HG02970 (cell line): Measurements from ENCODE around the gene MYH13.

ENCODE experiments used
- ATAC-seq: cut with Tn5 transposase; IDR thresholded peaks from one replicate; pipeline ENCODE4 v1.9.1; 2021; ENCODE audit warnings: mild to moderate bottlenecking, moderate library complexity, moderate number of reproducible peaks; ENCODE audit not compliant: unreplicated experiment, low FRiP score

MYH13 gene

DNA sequence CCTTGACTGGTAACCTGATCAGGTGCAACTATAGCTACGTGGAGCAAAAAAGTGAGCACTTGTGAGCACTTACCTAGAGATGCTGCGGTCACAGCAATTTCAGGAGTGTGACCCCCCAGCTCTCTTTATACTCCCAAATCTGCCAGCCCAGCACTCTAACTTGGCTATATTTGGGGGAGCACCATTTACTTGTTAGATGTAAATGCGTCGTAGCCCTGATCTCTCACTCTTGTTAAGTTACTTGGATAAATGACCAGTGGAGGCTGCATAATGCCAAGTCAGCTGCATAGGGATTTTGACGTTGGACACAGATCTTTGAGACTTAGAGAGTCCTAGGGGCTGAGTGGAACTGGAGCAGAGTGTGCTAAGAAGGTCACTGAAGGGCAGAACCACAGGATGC is at the start of gene MYH13:
Gene MYH13, minus strand, starts transcription at position 101 of the 400 bp plus-strand sequence. CDS start 8,476 bp downstream, outside the sequence.
- no peak for ATAC-seq

DNA sequence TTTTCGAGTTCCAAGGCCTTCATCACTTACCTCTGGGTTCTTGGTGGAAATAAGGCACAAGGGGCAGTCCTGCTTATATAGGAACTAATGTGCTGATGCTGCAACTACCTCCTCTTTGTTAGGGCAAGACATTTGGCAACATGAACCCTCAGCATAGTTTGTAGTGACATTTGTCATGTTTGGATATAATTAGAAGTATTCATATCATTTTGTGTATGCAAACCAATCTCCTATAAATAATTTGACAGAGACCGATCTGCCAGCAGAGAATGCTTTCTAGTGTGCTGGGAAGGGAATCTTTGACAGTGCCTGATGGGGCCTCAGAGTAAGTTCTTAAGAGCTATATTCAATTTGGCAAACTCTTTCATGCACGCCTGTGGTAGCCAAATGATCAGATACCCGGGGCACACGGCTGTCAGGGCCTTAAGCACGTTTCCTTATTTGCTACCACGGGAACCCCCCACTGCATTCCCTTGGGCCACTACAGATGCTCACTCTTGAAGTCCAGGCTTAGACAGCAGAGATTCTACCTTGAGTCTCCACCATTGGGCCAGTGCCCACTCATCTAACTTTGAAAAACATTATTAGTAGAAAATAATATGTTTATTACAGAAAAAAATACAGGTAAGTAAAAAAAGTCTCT is 49.2 kb upstream of the MYH13 start, which contains the start of gene MYH8:
Gene MYH8, minus strand, starts transcription at position 51 of the 643 bp plus-strand sequence. CDS start 1,723 bp downstream, outside the sequence.
- ATAC-seq, result no peak

DNA sequence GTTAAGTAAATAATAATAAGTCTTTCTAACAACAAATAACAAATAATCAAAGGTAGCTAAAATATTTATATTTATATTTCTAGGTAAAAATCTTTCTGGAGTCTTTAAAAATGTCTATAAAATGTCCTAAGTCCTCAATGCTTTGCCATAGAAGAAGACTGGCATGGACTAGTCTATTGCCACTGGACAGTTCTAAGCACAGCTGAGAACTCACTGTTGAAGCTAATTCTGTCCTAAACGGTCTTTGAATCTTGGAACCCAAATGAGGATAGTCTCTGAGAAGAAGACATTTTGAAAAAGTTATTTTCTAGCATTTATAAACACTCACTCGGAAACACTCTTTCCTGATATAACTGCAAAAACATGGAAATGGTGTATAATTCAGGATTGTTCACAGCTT is 48.4 kb upstream of the MYH13 start:
- ATAC-seq, result no peak

DNA sequence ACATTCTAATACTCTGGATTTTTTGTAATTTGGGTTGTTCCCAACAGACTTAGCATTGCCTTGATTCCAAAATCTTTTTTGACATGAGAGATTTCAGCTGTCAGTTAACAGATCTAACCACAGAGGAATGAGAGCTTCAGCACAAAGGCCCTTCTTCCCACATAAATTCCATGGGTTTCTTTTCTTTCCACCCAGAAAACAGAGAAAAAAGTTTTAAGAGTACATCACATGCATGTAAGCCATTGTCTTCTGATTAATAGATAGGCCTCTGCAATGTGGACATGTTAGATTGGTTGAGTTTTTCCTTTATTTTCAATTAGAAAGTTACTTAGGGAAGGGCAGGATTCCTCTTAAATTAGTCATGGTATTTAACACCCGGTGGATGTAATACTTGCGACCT is 48.0 kb upstream of the MYH13 start:
- no peak for ATAC-seq

DNA sequence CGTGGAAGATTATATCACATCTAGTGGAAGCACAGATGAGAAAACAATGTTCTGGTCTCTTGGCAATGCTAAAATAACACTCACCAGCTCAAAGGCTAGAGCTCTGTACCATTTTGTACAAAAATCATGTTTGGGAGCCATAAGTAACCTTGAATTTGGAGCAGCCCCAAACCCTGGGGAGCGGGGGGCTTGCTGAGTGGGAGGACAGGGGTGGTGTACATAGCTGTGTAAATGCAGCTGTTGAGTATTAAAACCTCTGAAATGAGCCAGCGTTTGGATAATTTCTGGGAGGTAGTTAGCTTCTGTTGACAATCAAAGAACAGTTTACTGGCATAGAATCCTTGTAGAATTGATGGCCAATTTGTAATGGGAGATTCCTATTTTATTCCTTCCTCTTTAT is 44.6 kb upstream of the MYH13 start:
- no peak for ATAC-seq

DNA sequence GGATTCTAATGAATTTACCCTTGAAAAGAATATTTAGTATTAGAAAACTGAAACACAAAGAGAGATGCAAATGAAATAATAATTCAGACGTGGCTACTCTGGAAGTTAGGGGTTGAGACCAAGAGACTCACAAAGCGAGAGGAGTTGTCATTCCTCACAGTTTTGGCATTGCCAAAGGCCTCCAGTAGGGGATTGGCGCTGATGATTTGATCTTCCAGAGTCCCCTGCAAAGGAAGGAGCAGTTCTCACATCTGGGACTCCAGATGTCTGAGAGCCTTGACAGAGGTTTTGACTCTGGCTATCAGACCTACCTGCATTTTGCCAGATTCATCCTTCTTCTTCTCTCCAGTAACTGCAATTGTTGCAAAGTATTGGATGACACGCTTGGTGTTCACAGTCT is 42.4 kb upstream of the MYH13 start:
- no peak for ATAC-seq

DNA sequence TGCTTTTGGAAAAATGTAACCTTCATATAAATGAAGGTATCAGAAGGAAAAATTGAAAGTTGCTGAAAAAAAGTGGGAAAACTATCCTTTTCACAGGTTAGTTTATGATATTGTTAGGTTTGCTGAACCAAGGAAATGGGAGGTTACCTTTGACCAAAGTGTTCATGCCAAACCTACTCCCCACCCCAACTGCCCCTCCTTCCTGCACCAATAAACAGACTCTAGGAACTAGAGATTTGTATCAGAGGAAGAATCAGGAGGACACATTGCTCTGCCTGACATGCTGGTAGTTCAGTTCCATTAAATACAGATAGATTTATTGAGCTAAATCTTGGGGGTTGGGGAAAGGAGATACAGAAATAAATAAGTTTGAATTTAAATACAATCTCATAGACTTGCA is 30.8 kb upstream of the MYH13 start:
- ATAC-seq, result no peak

DNA sequence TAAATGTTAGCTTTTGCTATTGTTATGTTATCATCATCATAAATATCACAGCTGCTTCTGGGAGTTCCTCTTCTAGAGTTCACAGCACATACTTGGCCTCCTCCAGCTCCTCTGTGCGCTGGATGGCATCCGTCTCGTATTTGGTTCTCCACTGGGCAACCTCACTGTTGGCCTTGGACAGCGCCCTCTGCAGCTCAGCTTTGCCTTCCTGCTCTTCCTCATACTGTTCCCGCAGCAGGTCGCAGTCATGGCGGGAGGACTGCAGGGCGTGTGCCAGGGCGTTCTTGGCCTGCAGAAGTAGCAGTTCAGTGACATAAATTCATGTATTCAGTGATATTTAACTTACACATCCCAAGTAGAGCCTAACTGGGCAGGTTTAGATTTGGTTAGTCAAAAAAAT is 25.5 kb upstream of the MYH13 start:
- no peak for ATAC-seq

DNA sequence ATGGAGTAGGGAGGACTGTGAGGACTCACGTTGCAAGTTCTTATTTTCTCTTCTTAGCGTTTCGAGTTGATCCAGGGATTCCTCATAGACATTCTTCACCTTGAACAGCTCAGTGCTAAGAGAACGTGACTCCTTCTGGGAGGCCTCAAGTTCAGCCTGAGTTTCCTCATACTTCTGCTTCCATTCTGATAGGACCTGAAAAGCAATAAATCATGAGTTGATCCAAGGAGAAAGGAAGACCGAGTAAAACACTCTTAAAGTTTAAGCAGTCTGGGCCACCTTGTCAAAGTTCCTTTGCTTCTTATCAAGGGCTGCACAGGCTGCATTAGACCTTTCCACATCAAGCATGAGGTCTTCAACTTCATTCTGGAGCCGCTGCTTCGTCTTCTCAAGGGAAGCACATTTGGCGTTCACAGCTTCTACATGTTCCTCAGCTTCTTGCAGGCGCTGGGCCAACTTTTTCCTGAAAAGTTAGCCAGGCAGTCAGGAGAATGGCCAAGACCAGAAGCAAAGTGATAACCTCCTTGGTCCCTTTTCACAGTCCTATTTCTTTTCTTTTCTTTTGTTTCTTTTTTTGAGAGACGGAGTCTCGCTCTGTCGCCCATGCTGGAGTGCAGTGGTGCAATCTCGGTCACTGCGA is 23.8 kb upstream of the MYH13 start:
- no peak for ATAC-seq

DNA sequence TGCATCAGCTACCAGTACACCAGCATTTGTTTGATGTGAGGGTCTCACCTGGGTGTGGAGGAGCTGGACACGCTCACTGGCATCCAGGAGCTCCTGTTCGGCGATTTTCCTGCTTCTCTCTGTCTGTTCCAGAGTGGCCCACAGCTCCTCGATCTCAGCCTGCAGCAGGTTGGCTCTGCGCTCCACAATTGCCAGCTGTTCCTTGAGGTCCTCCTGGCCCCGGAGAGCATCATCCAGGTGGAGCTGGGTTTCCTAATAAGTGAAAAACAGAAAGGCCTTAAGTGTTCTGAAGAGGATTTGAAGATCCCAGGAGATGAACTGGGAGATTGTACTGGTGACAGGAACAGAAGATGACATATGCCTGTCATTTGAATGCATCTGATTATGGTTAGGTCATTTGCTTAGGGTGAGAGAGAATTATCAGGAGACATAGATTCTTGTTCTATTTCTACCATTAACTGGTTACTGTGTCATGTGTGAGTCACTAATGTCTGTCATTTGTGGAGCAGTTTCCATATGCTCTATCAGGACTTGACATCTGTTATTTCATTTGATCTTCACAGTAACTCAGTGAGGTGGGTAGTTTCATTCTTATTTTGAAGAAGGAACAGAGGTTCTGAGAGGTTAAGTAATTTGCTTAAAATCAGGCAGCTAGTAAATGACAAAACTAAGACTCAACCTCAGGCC is 21.5 kb upstream of the MYH13 start:
- ATAC-seq, result no peak

DNA sequence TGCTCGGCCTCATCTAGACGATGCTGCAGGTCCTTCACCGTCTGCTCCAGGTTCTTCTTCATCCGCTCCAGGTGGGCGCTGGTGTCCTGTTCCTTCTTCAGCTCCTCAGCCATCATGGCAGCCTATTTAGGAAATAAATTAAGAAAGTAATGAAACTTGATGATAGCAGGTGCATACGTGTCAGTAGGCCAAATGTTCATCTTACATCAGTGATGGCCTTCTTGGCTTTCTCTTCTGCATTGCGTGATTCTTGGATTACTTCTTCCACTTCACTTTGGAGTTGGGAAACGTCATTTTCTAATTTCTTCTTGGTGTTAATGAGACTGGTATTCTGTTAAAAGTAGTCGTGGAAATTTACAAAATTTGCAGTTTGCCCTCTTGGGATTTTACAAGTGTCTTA is 20.1 kb upstream of the MYH13 start:
- ATAC-seq, result no peak

DNA sequence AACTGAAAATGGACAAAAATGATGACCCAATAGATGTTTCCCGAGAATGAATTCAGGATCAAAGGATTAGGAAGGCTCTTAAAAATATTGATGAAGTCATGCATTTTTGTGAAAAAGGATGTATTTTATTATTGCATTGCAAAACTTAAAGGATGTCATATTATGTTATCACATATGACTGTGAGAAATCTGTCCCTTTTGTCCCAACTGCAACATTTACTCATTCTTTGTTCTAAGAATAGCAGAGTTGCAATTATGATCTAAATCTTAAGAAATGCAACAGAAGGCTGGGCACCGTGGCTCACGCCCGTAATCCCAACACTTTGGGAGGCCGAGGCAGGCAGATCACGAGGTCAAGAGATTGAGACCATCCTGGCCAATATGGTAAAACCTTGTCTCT is 13.1 kb upstream of the MYH13 start:
- no peak for ATAC-seq

DNA sequence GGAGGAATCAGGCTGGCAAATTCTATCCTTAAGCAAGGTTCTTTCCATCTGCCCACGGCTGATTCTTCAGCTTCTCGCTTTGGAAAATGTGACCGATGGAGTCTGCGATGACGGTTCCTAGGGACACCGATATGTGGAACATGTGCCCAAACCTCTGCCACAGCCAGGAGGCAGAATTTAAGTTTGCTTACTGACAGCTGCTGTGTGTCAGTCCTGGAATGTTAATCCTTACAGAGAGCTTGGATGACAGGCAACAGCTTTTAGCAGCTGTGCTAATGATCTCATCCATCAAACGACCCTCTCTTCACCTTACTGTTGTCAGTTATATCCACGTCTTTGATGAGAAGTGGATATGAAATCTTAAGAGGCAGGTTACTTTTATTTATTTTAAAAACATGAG is 11.4 kb upstream of the MYH13 start:
- no peak for ATAC-seq

DNA sequence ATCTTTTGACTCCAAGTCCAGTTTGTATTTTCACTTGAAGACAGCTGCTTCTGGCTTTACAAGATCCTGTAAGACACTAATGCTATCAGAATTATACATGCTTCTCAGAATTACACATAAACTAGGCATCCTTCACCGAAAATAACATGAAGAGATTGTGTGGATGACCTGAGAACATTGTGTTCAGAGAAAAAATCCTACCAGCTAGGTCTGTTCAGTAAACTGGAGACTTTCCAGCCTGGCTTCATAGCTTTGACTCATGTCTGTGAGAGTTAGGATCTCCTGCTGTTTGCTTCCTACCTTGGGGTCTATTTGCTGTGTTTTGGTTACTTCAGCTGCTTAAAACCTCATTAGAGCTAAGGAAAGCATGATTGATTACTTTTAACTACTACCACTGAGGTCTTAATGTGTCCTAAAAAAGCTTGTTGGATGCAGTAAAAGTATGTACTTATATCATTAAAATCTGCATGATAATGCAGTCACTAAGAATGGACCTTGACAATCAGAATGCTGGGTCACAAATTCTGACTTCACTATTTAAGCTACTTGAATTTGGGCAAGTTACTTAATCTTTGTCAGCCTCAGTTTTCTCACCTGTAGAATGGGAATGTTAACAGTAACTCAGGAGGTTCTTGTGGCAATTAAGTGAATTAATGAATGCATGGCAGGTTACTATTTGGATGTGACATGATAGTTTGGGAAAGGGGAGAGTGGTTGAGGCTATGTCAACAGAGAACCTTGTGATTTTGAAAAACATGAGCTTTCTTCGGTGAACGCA is 8.0 kb upstream of the MYH13 start:
- ATAC-seq, result no peak

DNA sequence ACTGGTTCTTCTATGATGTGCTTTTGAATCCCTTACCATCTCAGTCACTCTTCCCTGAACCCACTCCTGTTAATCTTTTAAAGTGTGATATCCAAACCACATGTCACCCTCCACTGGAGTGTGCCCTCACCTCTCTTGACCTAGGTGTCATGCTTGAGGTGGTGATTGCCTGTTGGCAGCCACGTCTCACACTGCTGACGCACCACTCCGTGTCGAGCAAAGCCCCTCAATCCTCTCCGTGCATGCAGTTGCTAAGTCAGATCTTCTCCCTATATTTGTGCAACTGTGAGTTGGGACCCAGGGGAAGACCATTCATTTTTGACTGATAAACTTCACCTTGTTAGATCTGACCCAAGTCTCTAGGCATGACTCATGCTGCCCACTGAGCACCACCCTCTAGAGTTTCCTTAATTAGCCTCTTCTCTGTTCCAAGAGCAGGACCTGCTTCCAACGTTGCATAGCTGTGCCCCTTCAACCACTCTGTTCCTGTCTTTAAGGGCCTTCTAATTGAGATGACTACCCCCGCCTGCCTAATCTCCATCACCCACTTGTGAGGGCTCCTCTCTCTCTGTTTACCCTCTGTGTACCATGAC is 2.7 kb downstream of the MYH13 start:
- no peak for ATAC-seq

DNA sequence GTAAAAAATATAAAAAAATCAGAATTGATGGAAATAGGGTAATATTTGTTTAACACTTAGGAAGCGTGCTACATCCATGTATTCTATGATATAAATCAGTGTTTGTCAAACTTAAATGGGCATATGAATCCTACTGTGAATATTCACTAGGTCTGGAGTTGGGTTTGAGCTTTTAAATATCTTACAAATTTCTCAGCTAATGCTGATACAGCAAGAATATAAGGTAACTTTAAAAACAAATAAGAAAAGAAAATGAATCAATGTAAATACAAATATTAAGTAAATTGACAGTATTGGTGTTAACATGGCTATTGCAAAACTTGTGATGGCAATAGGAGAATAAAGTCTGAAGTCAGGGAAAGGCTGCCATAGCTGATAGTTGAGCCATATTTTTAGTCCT is 3.6 kb downstream of the MYH13 start:
- no peak for ATAC-seq

DNA sequence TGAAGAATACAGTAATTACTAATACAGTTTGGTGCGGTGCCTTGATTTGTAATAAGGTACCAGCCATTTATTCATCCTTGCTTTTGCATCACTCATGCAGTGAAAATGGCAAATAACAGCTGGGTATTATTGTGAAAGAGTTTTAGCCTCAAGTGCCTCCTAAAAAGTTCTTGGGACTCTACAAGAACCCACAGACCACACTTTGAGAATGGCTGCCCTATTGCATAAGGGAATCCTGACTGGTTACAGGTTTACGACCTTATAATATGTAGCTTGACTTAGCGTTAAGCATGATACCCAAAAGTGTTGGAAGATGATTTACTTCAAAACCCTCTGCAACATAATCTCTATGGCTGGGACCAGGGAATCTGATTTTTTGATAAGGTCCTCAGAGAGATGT is 4.2 kb downstream of the MYH13 start:
- ATAC-seq, result no peak

DNA sequence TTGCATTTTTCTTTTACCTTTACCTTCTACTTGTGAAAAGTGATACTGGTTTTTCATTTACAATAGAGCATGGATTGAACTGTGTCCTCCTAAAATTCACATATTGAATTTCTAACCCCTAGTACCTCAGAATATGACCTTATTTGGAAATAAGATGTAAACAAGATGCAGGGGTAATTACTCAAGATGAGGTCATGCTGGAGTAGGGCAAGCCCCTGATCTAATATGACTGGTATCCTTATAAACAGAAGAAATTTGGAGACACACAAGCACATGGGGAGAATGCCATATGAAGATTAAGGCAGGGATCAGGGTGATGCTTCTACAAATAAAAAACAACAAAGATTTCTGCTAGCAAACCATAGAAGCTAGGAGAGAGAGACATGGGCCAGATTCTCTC is 12.2 kb downstream of the MYH13 start:
- no peak for ATAC-seq

DNA sequence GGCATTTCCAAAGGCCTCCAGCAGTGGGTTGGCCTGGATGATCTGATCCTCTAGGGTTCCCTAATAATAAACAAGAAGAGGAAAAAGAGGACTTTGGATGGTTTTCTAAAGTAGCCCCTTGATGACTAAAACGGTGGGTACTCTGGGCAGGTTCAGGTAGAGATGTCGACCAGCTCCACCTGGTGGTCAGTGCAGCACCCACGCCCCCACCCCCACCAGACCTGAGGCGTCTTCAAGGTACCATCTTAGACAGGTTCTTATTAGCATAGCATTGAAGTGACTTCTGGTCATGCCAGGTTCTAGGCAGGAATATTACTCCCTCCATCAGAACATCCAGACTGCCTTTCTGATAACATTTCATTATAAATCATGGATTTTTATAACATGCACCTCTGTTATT is 15.0 kb downstream of the MYH13 start:
- ATAC-seq, result no peak

DNA sequence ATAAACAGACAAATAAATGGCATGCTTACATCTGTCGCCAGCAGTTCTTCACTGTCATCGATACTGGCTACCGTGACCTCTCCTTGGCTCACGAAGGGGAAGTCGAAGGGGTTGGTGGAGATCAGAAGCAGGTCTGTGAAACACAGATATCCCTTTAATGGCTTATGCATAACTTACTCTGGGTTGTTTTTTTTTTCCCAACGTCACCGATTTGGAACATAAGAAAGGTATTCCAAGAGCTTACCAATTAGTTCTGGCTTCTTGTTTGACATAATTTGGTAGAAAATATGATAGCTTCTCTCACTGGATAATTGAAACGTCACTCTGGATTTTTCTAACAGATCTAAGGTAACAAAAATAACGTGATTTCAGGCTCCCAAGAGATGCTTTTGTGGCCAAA is 18.2 kb downstream of the MYH13 start:
- no peak for ATAC-seq

DNA sequence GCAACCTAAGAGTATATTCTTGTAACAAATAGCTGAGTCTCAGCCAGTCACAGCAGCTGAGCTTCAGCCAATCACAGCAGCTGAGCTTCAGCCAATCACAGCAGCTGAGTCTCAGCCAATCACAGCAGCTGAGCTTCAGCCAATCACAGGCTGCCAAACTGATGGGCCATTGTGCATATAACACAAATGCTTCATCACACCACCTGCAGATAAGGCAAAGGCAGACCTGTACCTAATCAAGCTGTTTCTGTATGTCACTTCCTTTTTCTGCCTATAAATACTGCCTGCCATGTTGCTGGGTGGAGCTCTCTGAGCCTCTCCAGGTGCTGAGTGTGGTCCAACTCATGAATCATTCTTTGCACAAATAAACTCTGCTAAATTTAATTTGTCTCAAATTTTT is 19.9 kb downstream of the MYH13 start:
- no peak for ATAC-seq
